HepG2 (cell line): ENCODE measurements around the gene SMIM36. TPM values are rescaled to one million over a fixed set of nuclear protein-coding genes. Genes with fewer than 3 reads are reported as not detected.
A peak's percentile ranks its signal among the peaks of the same experiment; 100 is the strongest.

Source experiments
- ARID5B ChIP-seq: IDR thresholded peaks from 2 replicates; pipeline ENCODE4 v1.4.0; 2020; ENCODE audit warnings: mild to moderate bottlenecking, missing genetic modification reagents
- ATF6 ChIP-seq: sonication (generic); formaldehyde crosslinking; conservative IDR thresholded peaks from 2 replicates; pipeline ENCODE4 v1.4.0; 2020; ENCODE audit warnings: missing genetic modification reagents
- DDIT3 ChIP-seq: sonication (generic); formaldehyde crosslinking; IDR thresholded peaks from 2 replicates; pipeline ENCODE4 v1.4.0; 2020; ENCODE audit warnings: mild to moderate bottlenecking, missing genetic modification reagents
- DMAP1 ChIP-seq: IDR thresholded peaks from 2 replicates; pipeline ENCODE4 v1.6.1; 2016
- FOXK2 ChIP-seq: fragments of 450-650 bp; IDR thresholded peaks from 2 replicates; pipeline ENCODE4 v1.6.1; 2016
- HCFC1 ChIP-seq: fragments of 150-350 bp; IDR thresholded peaks from 2 replicates; pipeline ENCODE4 v1.6.1; 2014; ENCODE audit warnings: low read depth, low read length
- HDAC1 ChIP-seq: sonication (generic); formaldehyde crosslinking; IDR thresholded peaks from 2 replicates; pipeline ENCODE4 v1.5.1; 2020; ENCODE audit warnings: mild to moderate bottlenecking, missing genetic modification reagents
- HNRNPUL1 ChIP-seq: fragments of 200-400 bp; formaldehyde crosslinking; IDR thresholded peaks from 2 replicates; pipeline ENCODE4 v1.6.1; 2017; ENCODE audit warnings: low read depth, mild to moderate bottlenecking, low read length, moderate library complexity
- IRF1 ChIP-seq: sonication (generic); formaldehyde crosslinking; IDR thresholded peaks from 2 replicates; pipeline ENCODE4 v1.4.0; 2020; ENCODE audit warnings: low read depth, mild to moderate bottlenecking, missing genetic modification reagents
- NAIF1 ChIP-seq: sonication (generic); formaldehyde crosslinking; IDR thresholded peaks from 2 replicates; pipeline ENCODE4 v1.5.0; 2020; ENCODE audit warnings: mild to moderate bottlenecking, missing genetic modification reagents, borderline replicate concordance
- PITX1 ChIP-seq: sonication (generic); formaldehyde crosslinking; IDR thresholded peaks from 2 replicates; pipeline ENCODE4 v1.5.1; 2020; ENCODE audit warnings: mild to moderate bottlenecking, missing genetic modification reagents
- PPARG ChIP-seq: conservative IDR thresholded peaks from 2 replicates; pipeline ENCODE4 v1.6.1; 2016; ENCODE audit warnings: missing biosample characterization, missing genetic modification reagents
- RBM22 ChIP-seq: fragments of 200-400 bp; formaldehyde crosslinking; optimal IDR thresholded peaks from 2 replicates; pipeline ENCODE3; 2017; ENCODE audit warnings: mild to moderate bottlenecking, low read length, moderate library complexity
- SRF ChIP-seq: IDR thresholded peaks from 2 replicates; pipeline ENCODE4 v1.6.1; 2011; ENCODE audit warnings: mild to moderate bottlenecking, low read depth, low read length, moderate library complexity
- U2AF1 ChIP-seq: fragments of 200-400 bp; formaldehyde crosslinking; optimal IDR thresholded peaks from 2 replicates; pipeline ENCODE3; 2017; ENCODE audit warnings: mild to moderate bottlenecking, low read depth, low read length
- XRCC5 ChIP-seq: fragments of 200-400 bp; formaldehyde crosslinking; optimal IDR thresholded peaks from 2 replicates; pipeline ENCODE3; 2017; ENCODE audit warnings: mild to moderate bottlenecking, low read length
- ZFP36L2 ChIP-seq: sonication (generic); formaldehyde crosslinking; IDR thresholded peaks from 2 replicates; pipeline ENCODE4 v1.4.0; 2020; ENCODE audit warnings: missing genetic modification reagents
- ZNF235 ChIP-seq: sonication (generic); formaldehyde crosslinking; IDR thresholded peaks from 2 replicates; pipeline ENCODE4 v1.8.1; 2023; ENCODE audit warnings: mild to moderate bottlenecking, missing genetic modification reagents, borderline replicate concordance
- ZNF33A ChIP-seq: sonication (generic); formaldehyde crosslinking; IDR thresholded peaks from 2 replicates; pipeline ENCODE4 v1.5.1; 2020; ENCODE audit warnings: missing genetic modification reagents, mild to moderate bottlenecking, moderate library complexity, borderline replicate concordance
- ZNF607 ChIP-seq: sonication (generic); formaldehyde crosslinking; IDR thresholded peaks from 2 replicates; pipeline ENCODE4 v1.5.1; 2020; ENCODE audit warnings: missing genetic modification reagents, mild to moderate bottlenecking, borderline replicate concordance
- ZNF703 ChIP-seq: sonication (generic); formaldehyde crosslinking; IDR thresholded peaks from 2 replicates; pipeline ENCODE4 v1.5.1; 2020; ENCODE audit warnings: missing genetic modification reagents, mild to moderate bottlenecking, moderate library complexity, borderline replicate concordance
- polyA plus RNA-seq, 8 experiments: library from polyadenylated mRNA; depleted of rRNA in 3 of 8; stranded (reverse) in 7 of 8; unstranded in 1 of 8; fragments of >200 nt; fragmentation: Illumina TruSeq in 4 of 8; extraction: Trizol in 4 of 8; gene quantifications; 2 replicates each; pipeline versions ENCODE4 v1.2.1 to v1.2.3, GENCODE V29; 2011 to 2016; ENCODE audit warnings: low read depth in 4 of 8, missing spikeins in 1 of 8, mixed read lengths in 1 of 8; ENCODE audit not compliant: insufficient read depth in 1 of 8
- total RNA-seq, 5 experiments: library from RNA; depleted of rRNA; stranded (reverse); fragments of >200 nt; fragmentation: Illumina TruSeq; extraction: Trizol; gene quantifications; 2 replicates each; pipeline ENCODE4 v1.2.3, GENCODE V29; 2016; ENCODE audit warnings: low read depth in 1 of 5

Gene SMIM36
- total and polyA plus RNA-seq, 2 of the 13 experiments (the other 11 are each of a cell fraction or from before 2014, with no cell fraction given) = not detected

- TF ChIP-seq ZNF33A (CRISPR knock-in tag) (no peak), XRCC5 (no peak), ZNF703 (peak; percentile 82; the same call in 1 of the 2 replicates), PITX1 (CRISPR knock-in tag) (peak; percentile 86), HNRNPUL1 (peak; percentile 68; the same call in 1 of the 2 replicates), ATF6 (CRISPR knock-in tag) (no peak; the same call in 1 of the 2 replicates), FOXK2 (peak; percentile 47; the same call in 1 of the 2 replicates), ARID5B (CRISPR knock-in tag) (peak; percentile 89), ZNF235 (CRISPR knock-in tag) (no peak), SRF (no peak), U2AF1 (no peak), ZNF607 (CRISPR knock-in tag) (no peak), HDAC1 (peak; percentile 84), HCFC1 (no peak), IRF1 (CRISPR knock-in tag) (no peak), RBM22 (peak; percentile 13), DDIT3 (no peak), PPARG (CRISPR knock-in tag) (peak; percentile 88), NAIF1 (peak; percentile 44; the same call in 1 of the 2 replicates), ZFP36L2 (no peak), DMAP1 (CRISPR knock-in tag) (peak; percentile 73; the same call in 1 of the 2 replicates)
These were observed 103.3 kb downstream of the SMIM36 start (continued) for GRCh38 chr17:55407641-55408566.
